Activated CD4-positive, alpha-beta T cell treated with anti-CD3 and anti-CD28 coated beads for 24 hours (primary cell): ENCODE data around the gene PUS7.
"Not testable (repeated sequence)": the region's sequence is repeated elsewhere in the genome, so short reads cannot be mapped to it uniquely, and the experiment has no call there.

Source experiments
- DNase-seq, 2 donors: peaks; one replicate each; pipeline ENCODE4 v3.0.0-alpha.2; 2020; ENCODE audit warnings: low read depth in 2 of 2

PUS7 gene

DNA sequence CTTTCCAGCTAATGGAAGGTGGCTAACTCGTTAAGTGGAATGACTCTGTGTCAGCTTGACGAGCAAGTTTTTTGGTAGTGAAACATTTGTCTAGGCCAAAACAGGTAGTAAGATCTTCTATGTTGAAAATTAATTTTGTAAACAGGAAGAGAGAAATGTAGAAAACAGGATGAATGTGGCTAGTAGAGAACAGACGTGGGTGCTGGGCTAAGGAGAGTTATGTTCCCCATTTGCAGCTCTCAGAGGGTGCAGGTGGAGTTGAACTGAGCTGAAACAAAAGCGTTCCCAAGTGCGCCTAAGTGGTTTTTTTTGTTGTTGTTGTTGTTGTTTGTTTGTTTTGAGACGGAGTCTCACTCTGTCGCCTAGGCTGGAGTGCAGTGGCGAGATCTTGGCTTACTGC, 73.9 kb downstream of the PUS7 start:
- DNase-seq = no peak

DNA sequence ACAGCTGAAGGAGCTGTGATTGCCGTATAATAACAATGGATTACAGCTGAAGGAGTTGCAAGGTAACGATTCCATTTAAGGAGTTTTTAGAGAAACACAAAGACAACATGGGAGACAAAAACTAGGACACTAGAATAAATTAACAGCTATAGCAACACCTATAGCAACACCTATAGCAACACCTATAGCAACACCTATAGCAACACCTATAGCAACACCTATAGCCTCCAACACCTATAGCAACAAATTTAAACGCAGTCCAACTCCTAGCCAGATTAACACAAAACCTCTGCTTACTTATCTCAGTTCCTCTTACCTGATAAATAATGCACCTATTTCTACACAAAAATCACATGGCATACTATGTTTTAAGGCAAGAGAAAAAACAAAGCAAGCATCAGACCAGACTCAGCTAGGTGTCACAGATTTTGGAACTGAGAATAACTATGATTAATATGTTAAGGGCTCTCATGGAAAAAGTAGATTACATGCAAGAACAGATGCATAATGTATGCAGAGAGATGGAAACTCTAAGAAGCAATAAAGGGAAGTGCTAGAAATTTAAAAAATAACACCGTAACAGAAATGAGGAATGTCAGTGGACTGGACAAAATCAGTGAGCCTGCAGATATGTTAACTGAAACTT, 77.6 kb downstream of the PUS7 start:
- no peak for DNase-seq

DNA sequence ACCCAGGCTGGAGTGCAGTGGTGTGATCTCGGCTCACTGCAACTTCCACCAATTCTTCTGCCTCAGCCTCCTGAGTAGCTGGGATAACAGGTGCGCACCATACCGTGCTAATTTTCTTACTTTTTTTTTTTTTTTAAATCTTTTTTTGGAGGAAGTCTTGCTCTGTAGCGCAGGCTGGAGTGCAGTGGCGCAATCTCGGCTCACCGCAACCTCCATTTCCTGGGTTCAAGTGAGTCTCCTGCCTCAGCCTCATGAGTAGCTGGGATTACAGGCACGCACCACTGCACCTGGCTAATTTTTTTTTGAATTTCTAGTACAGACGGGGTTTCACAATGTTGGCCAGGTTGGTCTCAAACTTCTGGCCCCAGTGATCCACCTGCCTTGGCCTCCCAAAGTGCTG, 79.9 kb downstream of the PUS7 start:
- DNase-seq = not testable (repeated sequence)

DNA sequence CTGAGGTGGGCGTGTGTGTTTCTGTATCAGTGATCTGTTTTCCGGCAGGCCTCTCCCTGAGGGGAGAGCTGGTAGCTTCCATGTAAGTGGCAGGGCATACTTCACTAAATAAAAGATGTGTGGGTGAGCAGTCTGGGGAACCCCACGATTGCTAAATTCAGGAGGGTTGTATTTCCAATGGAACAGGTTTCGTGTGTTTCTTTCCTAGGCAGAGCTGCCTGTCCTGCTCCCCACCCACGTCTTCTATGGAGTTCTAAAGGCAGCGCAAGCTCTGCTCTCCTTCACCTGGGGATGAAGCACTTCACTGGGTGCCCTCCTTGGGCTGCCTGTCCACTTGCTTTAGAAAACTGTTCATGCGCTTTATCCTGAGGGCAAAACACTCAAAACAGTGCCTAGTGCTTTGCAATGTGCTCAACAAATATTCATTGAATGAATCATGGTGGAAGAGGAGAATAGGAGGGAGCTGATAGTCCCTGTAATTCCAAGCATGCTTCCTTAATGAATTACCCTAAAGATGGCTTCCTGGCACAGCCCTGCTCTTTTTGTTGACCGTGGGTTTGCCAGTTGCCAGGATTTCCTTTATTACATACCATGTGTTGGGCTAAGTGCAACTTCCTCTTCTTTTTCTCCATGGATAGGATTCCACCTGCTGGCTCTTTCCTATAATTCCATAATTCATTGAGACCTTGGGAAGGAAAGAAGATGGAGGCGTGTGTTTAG, 82.7 kb downstream of the PUS7 start:
- DNase-seq = no peak

DNA sequence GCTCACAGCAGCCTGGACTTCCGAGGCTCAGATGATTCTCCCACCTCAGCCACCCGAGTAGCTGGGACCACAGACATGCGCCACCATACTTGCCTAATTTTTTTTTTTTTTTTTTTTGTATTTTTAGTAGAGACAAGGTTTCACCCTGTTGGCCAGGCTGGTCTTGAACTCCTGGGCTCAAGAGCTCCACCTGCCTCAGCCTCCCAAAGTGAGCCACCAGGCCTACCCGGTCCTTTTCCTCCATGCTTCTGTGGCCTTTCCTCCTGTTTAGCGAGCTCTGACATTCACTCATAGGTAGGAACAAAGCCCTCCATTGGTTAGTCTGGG, 83.3 kb downstream of the PUS7 start:
- DNase-seq = no peak

DNA sequence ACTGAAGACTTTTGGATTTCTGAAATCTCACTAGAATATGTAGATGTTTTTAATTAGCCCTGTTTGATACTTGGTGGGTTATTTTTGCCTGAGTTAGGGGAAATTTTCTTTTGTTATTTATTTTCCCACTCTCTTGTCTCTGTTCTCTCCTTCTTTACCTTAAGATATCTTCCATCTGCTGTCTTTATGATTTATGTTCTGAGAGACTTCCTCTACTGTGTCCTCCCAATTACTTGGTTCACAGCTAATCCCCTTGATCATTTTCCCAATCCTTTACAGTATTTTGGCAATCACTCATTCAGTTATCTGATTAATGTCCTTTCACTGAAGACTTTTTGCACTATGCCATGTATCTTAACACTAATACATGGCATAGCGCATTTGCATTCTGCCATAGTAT, 83.8 kb downstream of the PUS7 start:
- no peak for DNase-seq

DNA sequence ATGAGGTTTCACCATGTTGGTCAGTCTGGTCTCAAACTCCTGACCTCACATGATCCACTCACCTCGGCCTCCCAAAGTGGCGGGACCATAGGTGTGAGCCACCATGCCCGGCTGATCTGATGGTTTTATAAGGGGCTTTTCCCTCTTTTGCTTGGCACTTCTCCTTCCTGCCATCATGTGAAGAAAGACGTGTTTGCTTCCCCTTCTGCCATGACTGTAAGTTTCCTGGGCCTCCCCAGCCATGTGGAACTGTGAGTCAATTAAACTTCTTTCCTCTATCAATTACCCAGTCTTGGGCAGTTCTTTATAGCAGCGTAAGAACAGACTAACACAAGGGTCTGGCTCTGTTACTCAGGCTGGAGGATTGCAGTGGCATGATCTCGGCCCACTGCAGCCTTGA, 84.7 kb downstream of the PUS7 start:
- not testable (repeated sequence) for DNase-seq

DNA sequence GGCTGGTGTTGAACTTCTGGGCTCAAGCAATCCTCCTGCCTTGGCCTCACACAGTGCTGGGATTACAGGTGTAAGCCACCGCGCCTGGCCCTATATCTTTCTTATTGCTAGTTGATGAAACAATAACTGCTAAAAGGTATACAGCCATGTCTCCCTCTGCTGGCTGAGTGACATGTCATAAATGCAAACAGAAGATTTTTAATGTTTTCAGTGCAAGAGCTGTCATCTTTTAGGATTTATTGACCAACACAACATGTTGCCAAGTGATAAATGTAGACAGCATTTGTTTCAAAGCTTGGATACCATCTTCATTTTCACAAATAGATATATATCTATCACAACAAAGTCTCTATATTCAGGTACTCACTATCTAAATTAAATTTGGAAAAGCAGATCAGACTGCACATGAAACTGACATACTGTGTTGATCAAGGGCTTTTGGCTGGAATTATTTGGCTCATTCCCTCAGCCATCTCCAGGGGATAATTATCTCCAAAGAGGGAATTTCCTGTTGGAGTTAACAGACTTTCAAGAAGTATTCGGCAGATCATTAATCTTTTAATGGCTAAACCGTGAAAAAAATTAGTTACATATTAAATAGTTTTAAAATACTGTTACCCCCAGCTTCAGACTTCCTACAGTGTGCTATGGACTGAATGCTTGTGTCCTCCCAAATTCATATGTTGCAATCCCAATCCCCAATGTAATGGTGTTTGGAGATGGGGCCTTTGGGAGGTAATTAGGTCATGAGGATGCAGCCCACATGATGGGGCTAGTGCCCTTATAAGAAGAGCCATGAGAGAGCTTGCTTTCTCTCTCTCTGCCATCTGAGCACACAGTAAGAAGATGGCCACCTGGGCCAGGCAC, 92.1 kb downstream of the PUS7 start:
- peak; percentile 13 to 23 for DNase-seq

DNA sequence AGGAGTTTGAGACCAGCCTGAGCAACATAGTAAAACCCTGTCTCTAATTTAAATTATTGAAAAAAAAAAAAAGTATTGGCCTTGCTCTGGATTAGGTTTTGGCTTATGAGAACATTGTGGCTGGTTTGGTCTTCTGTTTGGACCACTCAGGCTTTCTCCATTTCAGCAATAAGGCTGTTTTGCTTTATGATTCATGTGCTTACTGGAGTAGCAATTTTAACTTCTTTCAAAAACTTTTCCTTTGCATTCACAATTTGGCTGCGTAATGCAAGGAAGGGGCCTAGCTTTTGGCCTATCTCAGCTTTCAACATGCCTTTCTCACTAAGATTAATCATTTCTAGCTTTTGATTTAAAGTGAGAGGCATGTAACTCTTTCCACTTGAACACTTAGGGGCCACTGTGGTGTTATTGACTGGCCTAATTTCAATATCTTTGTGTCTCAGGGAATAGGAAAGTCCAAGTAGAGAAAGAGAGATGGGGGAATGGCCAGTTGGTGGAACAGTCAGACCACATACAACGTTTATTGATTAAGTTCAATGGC, 95.4 kb downstream of the PUS7 start:
- DNase-seq = no peak

DNA sequence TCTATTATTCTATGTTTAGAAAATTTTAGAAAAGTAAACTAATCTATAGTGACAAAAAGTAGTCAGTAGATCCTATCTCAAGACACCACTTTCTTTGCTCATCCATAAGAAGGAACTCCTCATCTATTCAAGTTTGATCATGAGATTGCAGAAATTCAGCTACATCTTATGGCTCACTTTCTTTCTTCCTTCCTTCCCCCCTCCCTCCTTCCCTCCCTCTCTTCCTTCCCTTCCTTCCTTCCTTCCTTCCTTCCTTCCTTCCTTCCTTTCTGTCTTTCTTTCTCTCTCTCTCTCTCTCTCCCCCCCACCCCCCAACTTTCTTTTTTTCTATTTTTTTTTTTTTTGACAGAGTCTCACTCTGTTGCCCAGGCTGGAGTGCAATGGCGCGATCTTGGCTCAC, 98.1 kb downstream of the PUS7 start:
- no peak for DNase-seq

DNA sequence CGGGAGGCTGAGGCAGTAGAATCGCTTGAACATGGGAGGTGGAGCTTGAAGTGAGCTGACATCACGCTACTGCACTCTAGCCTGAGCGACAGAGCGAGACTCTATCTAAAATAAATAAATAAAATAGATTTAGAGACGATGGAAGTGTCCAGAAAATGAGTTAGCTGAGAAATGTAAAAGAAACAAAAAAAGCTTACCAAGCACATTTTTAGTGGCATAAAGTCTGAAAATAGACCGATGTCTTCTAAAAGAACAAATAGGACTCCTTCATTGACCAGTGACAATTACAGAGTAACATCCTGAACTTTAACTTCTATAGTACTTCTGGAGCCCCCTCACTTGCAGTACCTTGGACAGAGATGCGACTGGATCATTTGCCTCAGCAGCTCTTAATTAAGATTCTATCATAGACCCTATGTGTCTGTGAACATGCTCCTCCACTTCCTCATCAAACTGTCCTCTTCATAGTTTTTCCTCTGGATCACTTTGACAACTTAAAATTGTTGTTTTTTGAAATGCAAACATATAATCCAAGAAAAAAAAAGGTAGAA, 108.1 kb downstream of the PUS7 start:
- DNase-seq = no peak

DNA sequence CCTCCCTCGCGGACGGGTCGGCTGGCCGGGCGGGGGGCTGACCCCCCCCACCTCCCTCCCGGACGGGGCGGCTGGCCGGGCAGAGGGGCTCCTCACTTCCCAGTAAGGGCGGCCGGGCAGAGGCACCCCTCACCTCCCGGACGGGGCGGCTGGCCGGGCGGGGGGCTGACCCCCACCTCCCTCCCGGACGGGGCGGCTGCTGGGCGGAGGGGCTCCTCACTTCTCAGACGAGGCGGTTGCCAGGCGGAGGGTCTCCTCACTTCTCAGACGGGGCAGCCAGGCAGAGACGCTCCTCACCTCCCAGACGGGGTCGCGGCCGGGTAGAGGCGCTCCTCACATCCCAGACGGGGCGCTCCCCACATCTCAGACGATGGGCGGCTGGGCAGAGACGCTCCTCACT, 111.3 kb downstream of the PUS7 start:
- not testable (repeated sequence) for DNase-seq

DNA sequence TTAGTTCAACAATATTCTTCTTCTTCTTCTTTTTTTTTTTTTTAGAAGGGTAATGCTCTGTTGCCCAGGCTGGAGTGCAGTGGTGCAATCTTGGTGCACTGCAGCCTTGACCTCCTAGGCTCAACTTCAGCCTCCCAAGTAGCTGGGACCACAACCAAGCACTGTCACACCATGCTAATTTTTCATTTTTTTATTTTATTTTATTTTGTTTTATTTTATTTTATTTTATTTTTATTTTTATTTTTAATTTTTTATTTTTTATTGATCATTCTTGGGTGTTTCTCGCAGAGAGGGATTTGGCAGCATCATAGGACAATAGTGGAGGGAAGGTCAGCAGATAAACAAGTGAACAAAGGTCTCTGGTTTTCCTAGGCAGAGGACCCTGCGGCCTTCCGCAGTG, 112.3 kb downstream of the PUS7 start:
- DNase-seq = not testable (repeated sequence)

DNA sequence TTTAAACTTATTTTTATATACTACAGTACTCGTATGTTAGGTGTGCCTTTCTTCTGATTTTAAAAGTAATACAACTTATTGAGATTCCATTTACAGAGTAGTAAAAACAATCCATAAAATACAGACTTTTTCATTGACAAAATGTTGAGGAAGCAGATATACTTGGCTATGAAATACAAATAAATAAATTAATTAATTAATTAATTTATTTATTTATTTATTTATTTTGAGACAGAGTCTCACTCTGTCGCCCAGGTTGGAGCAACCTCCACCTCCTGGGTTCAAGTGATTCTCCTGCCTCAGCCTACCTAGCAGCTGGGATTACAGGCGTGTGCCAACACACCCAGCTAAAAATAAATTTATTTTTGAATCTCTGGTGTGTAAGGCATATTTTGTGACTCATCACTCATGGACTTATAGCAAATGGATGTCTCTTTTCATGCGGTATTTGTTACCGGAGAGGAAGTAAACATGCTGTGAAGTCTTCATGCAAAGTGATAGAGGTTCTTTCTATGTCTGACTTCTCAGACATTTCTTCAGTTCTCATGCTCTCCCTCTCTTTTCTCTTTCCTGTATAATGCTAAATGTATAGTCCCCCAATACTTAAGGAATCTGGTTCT, 113.2 kb downstream of the PUS7 start:
- no peak for DNase-seq
